ENCODE measurements around the gene DNMT3A.

DNA sequence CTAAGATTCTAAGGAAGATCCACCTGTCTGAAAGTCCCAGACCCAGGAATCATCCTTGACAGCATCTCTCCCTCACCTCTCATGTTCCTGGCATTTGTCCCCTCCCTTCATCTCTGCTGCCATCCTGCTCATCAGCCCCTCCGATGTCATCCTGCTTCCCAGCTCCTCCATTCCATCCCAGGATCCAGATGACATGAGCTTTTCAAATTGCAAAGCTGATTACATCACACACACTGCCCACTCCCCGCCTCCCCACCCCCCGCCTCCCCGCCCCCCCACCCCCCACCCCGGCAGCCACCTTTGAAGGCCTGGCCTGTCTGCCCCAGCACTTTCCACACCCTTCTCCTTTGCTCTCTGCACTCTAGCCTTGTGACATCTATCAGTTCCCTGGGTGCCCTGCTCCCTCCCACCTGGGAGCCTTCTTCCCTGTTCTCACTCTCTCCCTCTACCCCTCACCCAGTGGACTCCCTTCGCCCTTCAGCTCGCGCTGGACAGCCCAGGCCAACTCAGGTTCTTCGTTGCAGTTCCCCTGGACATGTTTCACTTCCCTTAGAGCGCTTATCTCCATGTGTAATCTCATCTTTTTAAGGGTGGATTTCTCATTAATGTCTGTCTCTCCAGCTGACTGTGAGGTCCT is 61.6 kb downstream of the DNMT3A start:
- TF ChIP-seq, protein P1, sequence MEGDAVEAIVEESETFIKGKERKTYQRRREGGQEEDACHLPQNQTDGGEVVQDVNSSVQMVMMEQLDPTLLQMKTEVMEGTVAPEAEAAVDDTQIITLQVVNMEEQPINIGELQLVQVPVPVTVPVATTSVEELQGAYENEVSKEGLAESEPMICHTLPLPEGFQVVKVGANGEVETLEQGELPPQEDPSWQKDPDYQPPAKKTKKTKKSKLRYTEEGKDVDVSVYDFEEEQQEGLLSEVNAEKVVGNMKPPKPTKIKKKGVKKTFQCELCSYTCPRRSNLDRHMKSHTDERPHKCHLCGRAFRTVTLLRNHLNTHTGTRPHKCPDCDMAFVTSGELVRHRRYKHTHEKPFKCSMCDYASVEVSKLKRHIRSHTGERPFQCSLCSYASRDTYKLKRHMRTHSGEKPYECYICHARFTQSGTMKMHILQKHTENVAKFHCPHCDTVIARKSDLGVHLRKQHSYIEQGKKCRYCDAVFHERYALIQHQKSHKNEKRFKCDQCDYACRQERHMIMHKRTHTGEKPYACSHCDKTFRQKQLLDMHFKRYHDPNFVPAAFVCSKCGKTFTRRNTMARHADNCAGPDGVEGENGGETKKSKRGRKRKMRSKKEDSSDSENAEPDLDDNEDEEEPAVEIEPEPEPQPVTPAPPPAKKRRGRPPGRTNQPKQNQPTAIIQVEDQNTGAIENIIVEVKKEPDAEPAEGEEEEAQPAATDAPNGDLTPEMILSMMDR (IDR thresholded peaks at IDR 0.05): no peak
- no peak for TF ChIP-seq EP300 (IDR thresholded peaks at IDR 0.05)
